Erythroblast (primary cell): ENCODE results near the gene NHS.

ENCODE experiments used
- GATA1 ChIP-seq: IDR thresholded peaks from 2 replicates; pipeline ENCODE4 v1.6.1; 2011; ENCODE audit warnings: low read depth, mild to moderate bottlenecking, control low read depth, low read length, moderate library complexity
- POLR2A ChIP-seq: IDR thresholded peaks from 2 replicates; pipeline ENCODE4 v1.6.1; 2011; ENCODE audit warnings: mild to moderate bottlenecking, low read length

DNA sequence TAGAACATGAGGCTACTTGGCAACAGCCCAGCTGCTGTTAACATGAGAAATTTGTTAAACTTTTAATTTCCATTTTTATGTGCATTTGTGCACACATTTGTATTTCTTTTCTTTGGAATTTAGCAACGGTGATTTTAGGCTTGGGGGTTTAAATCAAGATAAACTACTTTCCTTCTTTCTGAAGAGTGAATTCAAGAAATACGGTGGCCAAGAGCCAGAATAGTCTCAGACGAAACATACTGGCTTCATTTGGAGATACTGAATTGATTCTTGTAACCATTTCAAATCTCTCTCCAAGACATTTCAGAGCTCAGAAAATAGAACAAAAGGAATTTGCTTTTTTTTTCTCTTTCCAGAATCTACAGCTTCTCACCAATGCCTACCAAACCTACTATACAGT, 228.2 kb downstream of the NHS start:
- TF ChIP-seq POLR2A (no peak), GATA1 (no peak)
